T-helper 2 cell treated with Interferon-gamma antibody and Interleukin-4, amounts not matched to agents 100 ng/mL and 5 ng/mL, for 36 hours (primary cell): ENCODE measurements around the gene TRIM56. TPM values are rescaled to one million over a fixed set of nuclear protein-coding genes. Genes with fewer than 3 reads are reported as not detected.
"Not testable (repeated sequence)": the region's sequence is repeated elsewhere in the genome, so short reads cannot be mapped to it uniquely, and the experiment has no call there.

Source experiments
- intact Hi-C: fragments of 100-400 bp; cut with micrococcal nuclease; formaldehyde crosslinking; loops from one replicate; pipeline ENCODE4 v1.15.1; 2023
- total RNA-seq: library from RNA; stranded (reverse); gene quantifications from 2 replicates; pipeline ENCODE4 v1.2.3, GENCODE V29; 2022

Gene TRIM56
- total RNA-seq, 1 donor from 2014 or later, result 61.6 TPM

- intact Hi-C loops, result not testable (repeated sequence)
These were observed 27.9 kb downstream of the TRIM56 start for GRCh38 chr7:101113140-101113539.

- intact Hi-C loops, result no loop called here
These were observed 28.6 kb downstream of the TRIM56 start for GRCh38 chr7:101113836-101114235.

GRCh38 chr7:101114492-101114891, 29.2 kb downstream of the TRIM56 start:
- intact Hi-C loops, result no loop called here

- intact Hi-C loops, result no loop called here
These were observed 29.9 kb downstream of the TRIM56 start for GRCh38 chr7:101115215-101115614.

- intact Hi-C loops, result no loop called here
These were observed 31.6 kb downstream of the TRIM56 start for GRCh38 chr7:101116898-101117297.

GRCh38 chr7:101118856-101119255, 33.6 kb downstream of the TRIM56 start:
- intact Hi-C loops, result no loop called here

- intact Hi-C loops, result no loop called here
These were observed 34.6 kb downstream of the TRIM56 start for GRCh38 chr7:101119876-101120275.

- intact Hi-C loops, result no loop called here
These were observed 35.0 kb downstream of the TRIM56 start for GRCh38 chr7:101120315-101120714.

GRCh38 chr7:101121631-101121990, 36.3 kb downstream of the TRIM56 start:
- intact Hi-C loops, result not testable (repeated sequence)

GRCh38 chr7:101121991-101122932, 37.0 kb downstream of the TRIM56 start:
- intact Hi-C loops, result no loop called here

- intact Hi-C loops, result no loop called here
These were observed 37.8 kb downstream of the TRIM56 start for GRCh38 chr7:101122933-101123702.

GRCh38 chr7:101123703-101124068, 38.4 kb downstream of the TRIM56 start:
- intact Hi-C loops, result no loop called here

GRCh38 chr7:101124376-101125056, 39.2 kb downstream of the TRIM56 start:
- intact Hi-C loops, result no loop called here

GRCh38 chr7:101125989-101126650, 40.8 kb downstream of the TRIM56 start:
- intact Hi-C loops, result no loop called here

GRCh38 chr7:101126651-101127459, 41.6 kb downstream of the TRIM56 start, which contains the start of gene SERPINE1:
TSS of gene SERPINE1 (plus strand) at chr7:101127104. CDS start at chr7:101128394, 1,290 bp downstream.
- intact Hi-C loops, result no loop called here

- intact Hi-C loops, result no loop called here
These were observed 42.3 kb downstream of the TRIM56 start for GRCh38 chr7:101127460-101128039.

GRCh38 chr7:101128040-101128834, 43.0 kb downstream of the TRIM56 start:
- intact Hi-C loops, result no loop called here

GRCh38 chr7:101129603-101130117, 44.4 kb downstream of the TRIM56 start:
- intact Hi-C loops, result no loop called here
